Activated naive CD8-positive, alpha-beta T cell treated with anti-CD3 and anti-CD28 coated beads, Interleukin-2, amount 50 U/mL, for 24 hours (primary cell): ENCODE results near the gene PIGW.
A peak's percentile ranks its signal among the peaks of the same experiment; 100 is the strongest.
"Not testable (repeated sequence)": the region's sequence is repeated elsewhere in the genome, so short reads cannot be mapped to it uniquely, and the experiment has no call there.

Source experiments
- ATAC-seq: fragments of 150-1000 bp; cut with Tn5 transposase; one replicate; pipeline ENCODE4 v1.10.0; 2021
- DNase-seq: peaks from one replicate; pipeline ENCODE4 v3.0.0; 2021
- H3K27ac Mint-ChIP-seq: one replicate; pipeline ENCODE4 v1.8.0; 2021; ENCODE audit warnings: mild to moderate bottlenecking, mixed read lengths
- H3K27me3 Mint-ChIP-seq: one replicate; pipeline ENCODE4 v1.8.0; 2021; ENCODE audit warnings: mixed read lengths
- H3K36me3 Mint-ChIP-seq: one replicate; pipeline ENCODE4 v1.8.0; 2021; ENCODE audit warnings: low read depth, mixed read lengths
- H3K4me1 Mint-ChIP-seq: one replicate; pipeline ENCODE4 v1.8.0; 2021; ENCODE audit warnings: mixed read lengths
- H3K4me3 Mint-ChIP-seq: one replicate; pipeline ENCODE4 v1.8.0; 2021; ENCODE audit warnings: mild to moderate bottlenecking, moderate library complexity, mixed read lengths
- H3K9me3 Mint-ChIP-seq: one replicate; pipeline ENCODE4 v1.8.0; 2021; ENCODE audit warnings: mixed read lengths

Gene PIGW

DNA sequence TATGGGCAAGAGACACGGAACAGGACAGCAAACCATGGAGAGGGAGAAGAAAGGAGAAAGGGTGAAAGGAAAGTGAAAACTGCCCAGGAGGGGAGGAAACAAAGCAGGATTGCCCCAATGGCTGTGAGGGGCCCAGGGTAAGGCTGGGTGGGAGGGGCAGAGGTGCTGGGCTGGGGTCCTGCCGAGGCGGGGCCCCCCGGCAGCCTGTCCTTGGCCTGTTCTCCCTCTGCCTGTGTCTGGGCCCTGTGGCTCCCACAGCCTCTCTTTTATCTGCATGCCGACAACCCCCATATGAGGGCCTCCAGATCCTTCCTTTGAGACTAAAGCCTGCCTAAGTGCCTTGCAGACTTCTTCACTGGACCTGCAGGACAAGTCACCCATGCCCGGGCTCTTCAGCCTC is 32.8 kb upstream of the PIGW start:
- H3K27ac Mint-ChIP-seq = peak overlapping the region; percentile 13
- ATAC-seq = no peak
- DNase-seq = no peak
- no peak overlapping the region for H3K4me3 Mint-ChIP-seq
- no peaks in the 10 kb centered on the region for H3K9me3 Mint-ChIP-seq
- H3K27me3 Mint-ChIP-seq = no peaks in the 10 kb centered on the region
- no peaks in the 10 kb centered on the region for H3K4me1 Mint-ChIP-seq
- peaks cover 50% of the 10 kb centered on the region for H3K36me3 Mint-ChIP-seq

DNA sequence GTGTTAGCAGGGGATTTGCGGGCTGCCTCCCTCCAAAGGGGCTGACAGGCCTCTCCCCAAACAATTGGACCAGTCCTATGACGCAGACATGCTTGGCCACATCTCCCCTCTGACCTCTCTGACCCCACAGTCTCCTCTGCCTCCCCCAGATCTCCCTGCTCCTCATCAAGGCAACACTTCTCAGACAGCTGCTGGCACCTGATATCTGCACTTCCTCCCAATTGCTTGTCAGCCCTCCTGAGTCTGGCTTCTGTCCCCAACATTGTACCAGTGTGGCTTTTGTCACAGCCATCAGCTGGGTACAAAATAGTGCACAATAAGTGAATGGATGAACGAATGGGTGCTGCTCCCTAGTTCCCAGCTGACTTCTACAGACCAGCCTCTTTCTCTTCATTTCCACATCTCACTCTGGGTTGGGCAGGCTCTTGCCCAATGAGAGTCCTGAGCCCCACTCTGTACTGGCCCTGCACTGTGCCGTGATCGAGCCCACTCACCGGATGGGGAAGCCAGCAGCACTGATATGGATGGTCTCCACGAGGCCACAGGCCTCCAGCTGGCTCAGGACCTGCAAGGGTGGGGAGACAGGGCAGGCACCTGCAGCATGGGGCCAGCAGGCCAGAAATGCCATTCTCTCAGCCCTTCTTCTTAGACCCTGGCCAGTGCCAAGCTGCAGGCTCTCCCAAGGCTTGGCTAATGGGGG is 31.2 kb upstream of the PIGW start:
- no peaks in the 10 kb centered on the region for H3K9me3 Mint-ChIP-seq
- H3K27me3 Mint-ChIP-seq = no peaks in the 10 kb centered on the region
- ATAC-seq (no peak), DNase-seq (no peak)
- no peaks in the 10 kb centered on the region for H3K4me1 Mint-ChIP-seq
- peak overlapping the region; percentile 34 for H3K27ac Mint-ChIP-seq
- H3K36me3 Mint-ChIP-seq = peaks cover 43% of the 10 kb centered on the region
- H3K4me3 Mint-ChIP-seq = no peak overlapping the region

DNA sequence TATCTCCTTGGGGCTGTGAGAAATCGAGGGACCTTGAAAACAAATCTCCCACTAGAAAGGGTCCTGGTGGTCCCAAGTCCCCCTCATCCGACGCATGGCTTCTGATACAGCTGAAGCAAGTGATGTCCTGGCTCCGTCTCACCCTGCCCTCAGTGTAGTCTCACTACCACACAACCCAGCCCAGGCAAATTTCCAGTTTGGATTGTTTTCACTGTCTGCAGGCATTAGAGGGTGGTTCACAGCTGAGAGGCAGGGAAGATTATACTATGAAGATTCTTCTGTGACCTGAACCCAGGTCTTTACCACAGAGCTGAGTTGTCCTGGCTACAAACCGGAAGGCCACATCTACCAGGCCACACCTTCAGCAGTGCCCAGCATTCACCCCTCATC is 30.6 kb upstream of the PIGW start:
- ATAC-seq = no peak
- H3K9me3 Mint-ChIP-seq = no peaks in the 10 kb centered on the region
- no peaks in the 10 kb centered on the region for H3K27me3 Mint-ChIP-seq
- no peak overlapping the region for H3K4me3 Mint-ChIP-seq
- H3K27ac Mint-ChIP-seq = no peak overlapping the region
- peaks cover 40% of the 10 kb centered on the region for H3K36me3 Mint-ChIP-seq
- H3K4me1 Mint-ChIP-seq = no peaks in the 10 kb centered on the region
- no peak for DNase-seq

DNA sequence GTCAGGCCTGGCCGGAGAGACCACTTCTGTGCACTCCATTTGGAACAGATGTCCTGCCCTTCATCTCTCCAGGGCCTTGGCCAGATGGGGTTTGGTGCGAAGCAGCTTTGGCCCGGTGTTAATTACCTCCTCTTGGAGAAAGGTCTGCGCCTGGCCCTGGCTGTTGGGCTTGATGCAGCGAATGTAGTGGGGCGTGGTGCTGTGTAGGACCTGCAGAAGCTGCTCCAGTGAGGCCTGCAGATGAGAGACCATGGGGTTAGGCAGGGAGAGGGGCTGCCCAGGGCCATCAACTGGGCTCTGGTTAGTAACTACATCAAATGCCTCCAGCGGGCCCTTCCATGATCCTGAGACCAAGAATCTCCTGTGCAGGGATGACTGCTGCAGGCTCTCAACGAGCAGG is 29.6 kb upstream of the PIGW start:
- H3K27ac Mint-ChIP-seq = no peak overlapping the region
- H3K36me3 Mint-ChIP-seq = peaks cover 45% of the 10 kb centered on the region
- no peak overlapping the region for H3K4me3 Mint-ChIP-seq
- no peaks in the 10 kb centered on the region for H3K27me3 Mint-ChIP-seq
- ATAC-seq (no peak), DNase-seq (no peak)
- no peaks in the 10 kb centered on the region for H3K4me1 Mint-ChIP-seq
- H3K9me3 Mint-ChIP-seq = no peaks in the 10 kb centered on the region

DNA sequence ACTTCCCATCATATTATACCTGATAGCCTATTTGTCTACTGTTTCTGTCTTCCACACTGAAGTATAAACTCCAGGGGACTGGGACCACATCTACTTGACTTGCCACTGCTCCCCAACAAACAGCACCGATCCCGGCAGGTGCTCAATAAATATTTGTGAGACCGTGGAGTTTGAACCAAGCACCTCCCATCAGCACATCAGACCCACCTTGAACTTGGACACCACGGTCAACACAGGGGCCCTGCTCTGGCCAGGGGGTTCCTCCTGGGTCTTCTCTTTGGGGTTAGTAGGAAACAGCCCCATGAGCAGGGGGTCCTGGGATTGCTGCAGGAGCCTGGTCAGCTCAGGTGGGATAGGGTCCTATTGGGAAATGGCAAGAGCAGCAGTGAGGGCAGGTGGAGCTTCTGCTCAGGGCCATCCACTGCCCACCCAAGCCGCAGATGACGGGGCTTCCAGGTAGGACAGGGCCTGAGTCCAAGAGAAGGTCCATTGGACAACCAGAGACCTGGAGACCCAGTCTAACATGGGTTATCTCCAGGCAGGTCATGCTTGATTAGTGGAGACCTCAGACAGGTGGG is 28.4 kb upstream of the PIGW start:
- H3K36me3 Mint-ChIP-seq = peaks cover 50% of the 10 kb centered on the region
- no peaks in the 10 kb centered on the region for H3K27me3 Mint-ChIP-seq
- H3K4me1 Mint-ChIP-seq = no peaks in the 10 kb centered on the region
- H3K9me3 Mint-ChIP-seq = no peaks in the 10 kb centered on the region
- DNase-seq (no peak), ATAC-seq (no peak)
- H3K4me3 Mint-ChIP-seq = no peak overlapping the region
- H3K27ac Mint-ChIP-seq = no peak overlapping the region

DNA sequence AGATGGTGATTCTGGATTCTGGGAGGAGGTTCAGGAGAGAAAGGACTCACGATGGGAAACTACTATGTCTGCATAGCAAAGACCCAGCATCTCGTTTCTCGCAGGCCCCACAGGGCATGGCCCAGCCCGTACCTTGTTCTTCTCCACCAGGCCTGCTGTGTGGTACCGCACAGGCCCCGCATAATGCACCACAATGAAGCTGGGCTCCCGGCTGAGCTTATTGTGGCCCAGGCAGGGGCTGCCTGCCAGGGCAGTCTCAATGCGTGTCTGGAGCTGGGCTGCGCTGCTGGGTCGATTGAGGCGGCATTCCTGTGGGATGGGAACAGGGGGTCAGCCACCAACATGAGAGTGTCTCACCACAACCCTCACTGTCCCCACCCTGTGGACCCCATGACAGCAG is 28.0 kb upstream of the PIGW start:
- no peaks in the 10 kb centered on the region for H3K27me3 Mint-ChIP-seq
- no peak for DNase-seq
- peaks cover 50% of the 10 kb centered on the region for H3K36me3 Mint-ChIP-seq
- H3K27ac Mint-ChIP-seq = no peak overlapping the region
- no peak overlapping the region for H3K4me3 Mint-ChIP-seq
- no peaks in the 10 kb centered on the region for H3K4me1 Mint-ChIP-seq
- ATAC-seq = no peak
- H3K9me3 Mint-ChIP-seq = no peaks in the 10 kb centered on the region

DNA sequence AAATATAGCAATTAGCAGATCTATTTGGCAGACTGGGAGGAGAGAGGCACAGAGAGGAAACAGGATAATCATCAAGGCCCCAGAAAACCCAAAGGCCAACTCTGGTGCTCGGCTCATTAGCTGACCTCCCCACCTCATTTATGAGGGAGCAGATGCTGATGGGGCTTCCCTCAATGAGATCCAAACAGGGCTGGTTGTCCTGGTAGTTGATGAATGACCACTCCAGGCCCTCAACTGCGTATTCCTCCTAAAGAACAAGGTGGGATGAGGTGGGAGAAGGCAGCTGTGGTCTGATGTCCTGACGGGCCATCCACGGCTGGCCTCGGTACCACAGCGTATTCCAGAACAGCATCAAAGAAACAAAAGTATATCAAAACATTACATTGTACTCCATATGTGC is 27.5 kb upstream of the PIGW start:
- no peak overlapping the region for H3K4me3 Mint-ChIP-seq
- no peak for ATAC-seq
- no peaks in the 10 kb centered on the region for H3K4me1 Mint-ChIP-seq
- no peaks in the 10 kb centered on the region for H3K9me3 Mint-ChIP-seq
- no peak for DNase-seq
- H3K36me3 Mint-ChIP-seq = peaks cover 52% of the 10 kb centered on the region
- H3K27me3 Mint-ChIP-seq = no peaks in the 10 kb centered on the region
- no peak overlapping the region for H3K27ac Mint-ChIP-seq

DNA sequence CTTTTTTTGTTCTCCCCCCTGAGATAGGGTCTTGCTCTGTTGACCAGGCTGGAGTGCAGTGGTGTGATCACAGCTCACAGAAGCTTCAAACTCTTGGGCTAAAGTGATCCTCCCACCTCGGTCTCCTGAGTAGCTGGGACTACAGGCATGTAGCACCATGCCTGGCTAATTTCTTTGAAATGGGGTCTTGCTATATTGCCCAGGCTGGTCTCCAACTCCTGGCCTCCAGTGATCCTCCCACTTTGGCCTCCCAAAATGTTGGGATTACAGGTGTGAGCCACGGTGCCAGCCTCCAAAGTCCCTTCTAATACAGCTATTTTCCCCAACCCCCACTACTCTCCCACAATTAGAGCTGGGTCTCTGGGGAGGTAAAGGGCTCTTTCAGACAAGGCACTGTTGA is 26.3 kb upstream of the PIGW start:
- DNase-seq, H3K4me3 Mint-ChIP-seq, H3K27ac Mint-ChIP-seq, H3K4me1 Mint-ChIP-seq, H3K9me3 Mint-ChIP-seq, ATAC-seq, H3K27me3 Mint-ChIP-seq: not testable (repeated sequence)
- H3K36me3 Mint-ChIP-seq = peaks cover 43% of the 10 kb centered on the region

DNA sequence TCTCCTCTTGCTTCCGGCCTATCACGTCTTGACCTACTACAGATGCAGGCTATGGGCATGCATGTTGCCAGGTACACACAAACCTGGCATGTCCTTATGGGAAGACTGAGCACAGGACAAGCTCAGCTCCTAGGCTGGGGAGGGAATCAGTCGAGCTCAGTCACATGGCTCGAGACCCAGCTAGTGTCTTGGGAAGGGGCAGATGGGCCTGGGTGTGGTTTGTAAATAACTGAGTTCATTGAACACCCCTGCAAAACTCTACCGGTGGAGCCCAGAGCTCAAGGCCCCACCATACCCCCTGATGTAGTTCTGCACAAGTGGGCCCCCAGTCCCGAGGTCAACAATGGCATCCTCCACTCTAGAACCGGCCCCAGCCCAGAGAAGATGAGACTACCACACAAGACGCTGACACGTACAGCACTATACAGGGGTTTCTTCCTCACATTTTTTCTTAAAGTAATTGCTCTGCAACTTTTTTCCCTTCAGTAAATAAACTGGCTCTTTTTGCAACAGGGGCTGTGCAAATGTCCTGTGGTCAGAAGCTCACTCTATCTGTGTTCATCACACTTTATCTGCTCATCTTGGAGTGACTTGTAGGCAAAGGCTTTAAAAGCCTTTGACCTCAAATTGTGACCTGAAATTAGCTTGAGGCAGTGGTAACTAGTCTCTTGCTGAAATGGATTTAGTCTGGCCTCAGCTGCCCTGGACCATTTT is 25.4 kb upstream of the PIGW start:
- no peak for ATAC-seq
- peak overlapping the region; percentile 56 for H3K27ac Mint-ChIP-seq
- peaks cover 42% of the 10 kb centered on the region for H3K36me3 Mint-ChIP-seq
- H3K27me3 Mint-ChIP-seq = no peaks in the 10 kb centered on the region
- no peak overlapping the region for H3K4me3 Mint-ChIP-seq
- no peak for DNase-seq
- H3K9me3 Mint-ChIP-seq = no peaks in the 10 kb centered on the region
- H3K4me1 Mint-ChIP-seq = no peaks in the 10 kb centered on the region

DNA sequence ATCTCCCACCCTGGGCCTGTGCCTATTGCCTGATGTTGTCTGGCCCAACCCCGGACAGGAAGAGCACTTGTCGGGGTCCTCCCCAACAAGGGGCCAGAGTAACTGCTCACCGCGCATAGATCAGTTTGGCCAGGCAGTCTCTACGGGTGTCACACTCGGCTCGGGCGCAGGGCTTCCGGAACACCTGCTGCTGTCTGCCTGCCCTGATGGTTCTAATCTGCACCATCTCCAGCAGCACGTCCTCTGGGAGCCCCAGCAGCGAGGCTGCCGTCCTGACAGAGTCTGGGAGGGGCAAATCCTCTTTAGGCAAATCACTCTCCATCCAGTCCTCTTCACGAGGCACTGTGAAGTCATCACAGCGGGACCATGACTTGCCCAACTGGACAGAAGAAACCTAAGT is 24.2 kb upstream of the PIGW start:
- Mint-ChIP-seq H3K4me3 (no peak overlapping the region), H3K27me3 (no peaks in the 10 kb centered on the region), H3K9me3 (no peaks in the 10 kb centered on the region), H3K4me1 (no peaks in the 10 kb centered on the region), H3K36me3 (peaks cover 45% of the 10 kb centered on the region), H3K27ac (no peak overlapping the region)
- ATAC-seq = no peak
- no peak for DNase-seq

DNA sequence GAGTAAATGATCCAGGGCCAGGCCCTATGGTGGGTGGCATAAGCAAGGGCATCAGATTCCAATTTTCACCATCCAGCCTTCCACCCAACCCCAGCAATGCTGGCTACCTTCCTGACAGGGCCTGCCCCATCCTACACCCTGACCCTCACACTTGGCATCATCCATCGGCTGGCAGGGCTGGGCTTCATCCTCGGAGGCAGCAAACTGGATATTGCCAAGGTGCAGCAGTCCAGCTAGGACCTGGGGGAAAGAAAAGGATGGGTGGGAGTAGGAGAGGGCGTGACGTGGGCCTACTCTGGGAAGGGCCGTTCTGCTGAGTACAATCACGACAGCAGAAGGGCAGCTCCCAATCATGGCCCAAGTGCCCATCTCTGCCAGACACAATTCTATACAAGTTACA is 23.6 kb upstream of the PIGW start:
- DNase-seq (no peak), ATAC-seq (no peak)
- Mint-ChIP-seq H3K4me1 (no peaks in the 10 kb centered on the region), H3K9me3 (no peaks in the 10 kb centered on the region), H3K36me3 (peaks cover 42% of the 10 kb centered on the region), H3K27ac (no peak overlapping the region), H3K27me3 (no peaks in the 10 kb centered on the region), H3K4me3 (no peak overlapping the region)

DNA sequence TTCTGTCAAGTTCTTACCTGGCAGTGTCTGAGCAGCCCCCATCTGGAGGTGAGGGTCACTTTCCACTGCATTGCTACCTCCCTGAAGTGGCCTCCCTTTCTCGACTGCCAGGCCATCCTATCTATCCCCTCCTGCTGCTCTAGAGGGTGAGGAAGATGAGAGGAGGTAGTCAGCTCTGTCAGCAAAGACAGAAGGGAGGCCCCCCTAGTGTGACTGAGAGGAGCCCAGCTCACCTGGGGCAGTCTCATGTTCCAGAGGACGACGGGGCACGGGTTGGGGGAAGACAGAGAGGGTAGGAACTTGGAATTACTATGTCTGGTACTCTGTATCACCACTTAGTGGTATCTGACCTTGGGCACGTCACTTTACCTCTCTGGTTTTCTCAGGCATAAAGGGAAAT is 22.1 kb upstream of the PIGW start:
- peaks cover 50% of the 10 kb centered on the region for H3K36me3 Mint-ChIP-seq
- H3K9me3 Mint-ChIP-seq = no peaks in the 10 kb centered on the region
- DNase-seq (no peak), ATAC-seq (no peak)
- H3K27me3 Mint-ChIP-seq = no peaks in the 10 kb centered on the region
- no peak overlapping the region for H3K4me3 Mint-ChIP-seq
- H3K4me1 Mint-ChIP-seq = no peaks in the 10 kb centered on the region
- H3K27ac Mint-ChIP-seq = no peak overlapping the region

DNA sequence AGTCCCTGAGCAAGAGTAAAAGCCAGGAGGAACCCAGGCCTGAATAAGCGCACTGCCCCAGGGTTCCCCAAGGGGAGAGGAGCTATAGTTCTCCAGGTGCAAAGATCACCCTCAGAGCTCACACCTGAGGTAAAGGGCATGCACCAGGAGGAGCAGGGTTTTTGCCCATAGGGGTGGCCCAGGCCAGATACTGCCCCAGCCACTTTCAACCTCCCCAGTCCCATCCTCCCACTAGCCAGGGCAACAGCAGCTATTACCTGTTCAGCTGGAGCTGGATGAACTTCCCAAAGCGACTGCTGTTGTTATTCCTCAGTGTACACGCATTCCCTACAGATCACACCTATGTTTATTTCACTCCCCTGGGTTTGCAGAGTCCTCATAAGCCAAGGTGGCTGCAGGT is 19.9 kb upstream of the PIGW start:
- H3K36me3 Mint-ChIP-seq = peaks cover 56% of the 10 kb centered on the region
- H3K27ac Mint-ChIP-seq = no peak overlapping the region
- no peaks in the 10 kb centered on the region for H3K9me3 Mint-ChIP-seq
- no peak for DNase-seq
- no peak overlapping the region for H3K4me3 Mint-ChIP-seq
- no peak for ATAC-seq
- no peaks in the 10 kb centered on the region for H3K27me3 Mint-ChIP-seq
- peaks cover 2% of the 10 kb centered on the region for H3K4me1 Mint-ChIP-seq

DNA sequence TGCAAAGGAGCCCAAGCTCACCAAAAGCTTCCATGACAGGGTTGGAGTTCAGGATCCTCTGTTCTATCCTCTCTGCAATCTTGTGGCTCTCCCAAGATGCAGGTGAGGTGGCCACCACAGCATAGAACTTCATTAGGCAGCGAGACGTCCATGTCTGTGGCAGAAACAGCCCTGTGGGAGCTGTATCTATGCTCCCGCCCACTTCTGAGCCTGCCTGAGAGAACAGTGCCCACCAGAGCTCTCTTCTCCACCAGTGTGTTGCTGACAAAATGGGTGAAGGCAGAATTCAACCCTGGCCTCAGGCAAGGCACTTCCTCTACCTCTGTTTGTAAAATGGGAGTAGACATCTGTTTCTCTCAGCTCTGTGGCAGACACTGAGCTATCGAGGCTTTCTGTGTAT is 18.9 kb upstream of the PIGW start:
- Mint-ChIP-seq H3K4me3 (no peak overlapping the region), H3K9me3 (no peaks in the 10 kb centered on the region), H3K27me3 (no peaks in the 10 kb centered on the region), H3K4me1 (peaks cover 2% of the 10 kb centered on the region), H3K27ac (no peak overlapping the region), H3K36me3 (peaks cover 60% of the 10 kb centered on the region)
- DNase-seq (no peak), ATAC-seq (no peak)

DNA sequence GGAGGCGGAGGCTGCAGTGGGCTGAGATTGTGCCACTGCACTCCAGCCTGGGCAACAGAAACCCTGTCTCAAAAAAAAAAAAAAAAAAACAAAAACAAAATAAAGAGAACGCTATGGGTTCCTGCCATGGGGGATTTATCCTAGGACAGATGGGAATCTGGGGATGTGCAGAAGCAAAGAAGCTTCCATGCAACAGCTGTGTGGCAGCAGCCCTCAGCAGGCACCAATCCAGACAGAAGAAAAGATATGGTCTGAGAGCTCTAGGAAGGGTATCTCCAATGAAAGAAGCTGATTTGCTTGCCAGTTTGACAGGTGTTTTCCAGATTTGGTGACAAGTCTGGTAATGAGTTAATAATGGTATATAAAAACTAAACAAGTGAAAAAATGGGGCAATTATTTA is 11.7 kb upstream of the PIGW start:
- no peak for ATAC-seq
- H3K27me3 Mint-ChIP-seq = no peaks in the 10 kb centered on the region
- DNase-seq = no peak
- no peak overlapping the region for H3K4me3 Mint-ChIP-seq
- H3K4me1 Mint-ChIP-seq = peaks cover 27% of the 10 kb centered on the region
- H3K36me3 Mint-ChIP-seq = peaks cover 69% of the 10 kb centered on the region
- no peaks in the 10 kb centered on the region for H3K9me3 Mint-ChIP-seq
- no peak overlapping the region for H3K27ac Mint-ChIP-seq
